Muscle of leg (tissue), 11 donors: Measurements from ENCODE around the gene MPHOSPH10. TPM values are rescaled to one million over a fixed set of nuclear protein-coding genes. Genes with fewer than 3 reads are reported as not detected.

Experiments used
- DNase-seq: peaks from one replicate; pipeline ENCODE4 v3.0.0; 2013
- H3K27ac ChIP-seq: one replicate; pipeline ENCODE4 v1.5.1; 2013; ENCODE audit warnings: mild to moderate bottlenecking, low read length, control low read depth
- H3K27me3 ChIP-seq: one replicate; pipeline ENCODE4 v1.6.1; 2013; ENCODE audit warnings: low read length; ENCODE audit not compliant: control insufficient read depth, insufficient read depth
- H3K36me3 ChIP-seq: one replicate; pipeline ENCODE4 v1.6.1; 2013; ENCODE audit warnings: low read length; ENCODE audit not compliant: control insufficient read depth, insufficient read depth
- H3K4me1 ChIP-seq: one replicate; pipeline ENCODE4 v1.6.1; 2013; ENCODE audit warnings: low read length; ENCODE audit not compliant: control insufficient read depth, insufficient read depth
- H3K4me3 ChIP-seq: one replicate; pipeline ENCODE4 v1.5.1; 2013; ENCODE audit warnings: low read length, control low read depth
- H3K9me3 ChIP-seq: replicated peaks from 2 replicates; pipeline ENCODE4 v1.6.1; 2013; ENCODE audit warnings: low read depth, low read length; ENCODE audit not compliant: control insufficient read depth
- WGBS: methylation state at CpG from one replicate; pipeline ENCODE4 v1.1.5; 2013; ENCODE audit warnings: missing lambda C conversion rate; ENCODE audit not compliant: insufficient coverage; 5-methylcytosine and 5-hydroxymethylcytosine counted together
- polyA plus RNA-seq, 8 donors: library from polyadenylated mRNA; unstranded; fragments of 120-200 nt; gene quantifications; one replicate each; pipeline versions ENCODE4 v1.2.1 to v1.2.3, GENCODE V29; 2013; ENCODE audit warnings: inconsistent platforms in 1 of 8, low replicate concordance in 1 of 8; ENCODE audit not compliant: insufficient read length in 8 of 8, insufficient read depth in 1 of 8
- total RNA-seq: library from RNA; stranded (reverse); fragments of 120-200 nt; gene quantifications from one replicate; pipeline ENCODE4 v1.2.4, GENCODE V29; 2013

MPHOSPH10 gene
- total and polyA plus RNA-seq, 9 donors: 21.3 to 38.3 (median 31.7) TPM

GRCh38 chr2:71191570-71191943, 61.1 kb downstream of the MPHOSPH10 start:
- WGBS: 94% methylated on average over 3 of the region's 3 CpGs
- DNase-seq: no peak
- H3K36me3 ChIP-seq: no peaks in the 10 kb centered on the region
- H3K27ac ChIP-seq: no peak overlapping the region
- no peaks in the 10 kb centered on the region for H3K4me1 ChIP-seq
- H3K9me3 ChIP-seq: no peaks in the 10 kb centered on the region
- H3K4me3 ChIP-seq: no peak overlapping the region
- no peaks in the 10 kb centered on the region for H3K27me3 ChIP-seq

Other genes starting within 250 kb of the MPHOSPH10 start
- 1.7 TPM for gene VAX2, start 230.1 kb upstream of the MPHOSPH10 start, total RNA-seq
- 1 to 10 TPM; 1.6 to 4.0 (median 3.1) TPM for gene VAX2, start 230.1 kb upstream of the MPHOSPH10 start, polyA plus RNA-seq
- gene ATP6V1B1, start 194.7 kb upstream of the MPHOSPH10 start, total RNA-seq: 0.62 TPM
- gene ATP6V1B1, start 194.7 kb upstream of the MPHOSPH10 start, polyA plus RNA-seq: 1 to 10 TPM in 3 of 8 donors, under 1 TPM in 5; 0.30 to 2.7 (median 0.89) TPM
- gene ANKRD53, start 152.0 kb upstream of the MPHOSPH10 start, total RNA-seq: 0.80 TPM
- 1 to 10 TPM in 5 of 8 donors, under 1 TPM in 3; 0.72 to 2.0 (median 1.1) TPM for gene ANKRD53, start 152.0 kb upstream of the MPHOSPH10 start, polyA plus RNA-seq
- 16.0 TPM for gene TEX261, start 135.8 kb upstream of the MPHOSPH10 start, total RNA-seq
- 10 to 100 TPM; 33.5 to 41.8 (median 36.9) TPM for gene TEX261, start 135.8 kb upstream of the MPHOSPH10 start, polyA plus RNA-seq
- 67.6 TPM for gene NAGK, start 62.0 kb upstream of the MPHOSPH10 start, total RNA-seq
- 10 to 100 TPM; 65.3 to 84.8 (median 76.6) TPM for gene NAGK, start 62.0 kb upstream of the MPHOSPH10 start, polyA plus RNA-seq
- 32.8 TPM for gene MCEE, start 405 bp upstream of the MPHOSPH10 start, total RNA-seq
- 10 to 100 TPM; 19.9 to 27.5 (median 23.3) TPM for gene MCEE, start 405 bp upstream of the MPHOSPH10 start, polyA plus RNA-seq
- 5.9 TPM for gene PAIP2B, start 96.5 kb downstream of the MPHOSPH10 start, total RNA-seq
- 1 to 10 TPM; 3.3 to 6.2 (median 4.0) TPM for gene PAIP2B, start 96.5 kb downstream of the MPHOSPH10 start, polyA plus RNA-seq
- 150 TPM for gene ZNF638, start 201.1 kb downstream of the MPHOSPH10 start, total RNA-seq
- 100 to 1,000 TPM in 4 of 8 donors, 10 to 100 TPM in 4; 76.0 to 111 (median 99.1) TPM for gene ZNF638, start 201.1 kb downstream of the MPHOSPH10 start, polyA plus RNA-seq